ENCODE data around the gene PBX2.

DNA sequence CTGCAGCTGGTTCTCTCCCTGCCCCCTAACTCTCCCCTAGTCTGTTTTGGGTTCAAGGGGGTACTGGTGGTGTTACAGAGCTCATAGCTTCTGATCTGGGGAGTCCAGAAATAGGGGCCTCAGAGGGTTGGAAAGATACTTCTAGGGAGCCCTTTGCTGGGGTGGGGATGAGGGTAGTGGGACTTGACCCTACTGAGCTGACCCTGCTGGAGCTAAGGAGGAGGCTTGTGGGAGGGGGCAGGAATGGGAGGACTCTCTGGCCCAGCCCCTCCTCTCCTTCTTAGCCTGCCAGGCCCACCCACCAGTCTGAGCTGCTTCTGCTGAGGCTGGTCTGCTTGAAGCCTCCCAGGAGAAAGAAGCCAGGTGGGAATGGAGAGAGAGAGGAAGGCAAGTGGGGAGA is 25.7 kb downstream of the PBX2 start, which contains the start of gene EGFL8:
- TF ChIP-seq, protein P1, sequence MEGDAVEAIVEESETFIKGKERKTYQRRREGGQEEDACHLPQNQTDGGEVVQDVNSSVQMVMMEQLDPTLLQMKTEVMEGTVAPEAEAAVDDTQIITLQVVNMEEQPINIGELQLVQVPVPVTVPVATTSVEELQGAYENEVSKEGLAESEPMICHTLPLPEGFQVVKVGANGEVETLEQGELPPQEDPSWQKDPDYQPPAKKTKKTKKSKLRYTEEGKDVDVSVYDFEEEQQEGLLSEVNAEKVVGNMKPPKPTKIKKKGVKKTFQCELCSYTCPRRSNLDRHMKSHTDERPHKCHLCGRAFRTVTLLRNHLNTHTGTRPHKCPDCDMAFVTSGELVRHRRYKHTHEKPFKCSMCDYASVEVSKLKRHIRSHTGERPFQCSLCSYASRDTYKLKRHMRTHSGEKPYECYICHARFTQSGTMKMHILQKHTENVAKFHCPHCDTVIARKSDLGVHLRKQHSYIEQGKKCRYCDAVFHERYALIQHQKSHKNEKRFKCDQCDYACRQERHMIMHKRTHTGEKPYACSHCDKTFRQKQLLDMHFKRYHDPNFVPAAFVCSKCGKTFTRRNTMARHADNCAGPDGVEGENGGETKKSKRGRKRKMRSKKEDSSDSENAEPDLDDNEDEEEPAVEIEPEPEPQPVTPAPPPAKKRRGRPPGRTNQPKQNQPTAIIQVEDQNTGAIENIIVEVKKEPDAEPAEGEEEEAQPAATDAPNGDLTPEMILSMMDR (IDR thresholded peaks at IDR 0.05): no peak
- no peak for TF ChIP-seq POLR2A (IDR thresholded peaks at IDR 0.05)

Data from heart left ventricle (tissue), 13 donors.